Measurements from ENCODE around the gene TARS3.

The TARS3 gene

DNA sequence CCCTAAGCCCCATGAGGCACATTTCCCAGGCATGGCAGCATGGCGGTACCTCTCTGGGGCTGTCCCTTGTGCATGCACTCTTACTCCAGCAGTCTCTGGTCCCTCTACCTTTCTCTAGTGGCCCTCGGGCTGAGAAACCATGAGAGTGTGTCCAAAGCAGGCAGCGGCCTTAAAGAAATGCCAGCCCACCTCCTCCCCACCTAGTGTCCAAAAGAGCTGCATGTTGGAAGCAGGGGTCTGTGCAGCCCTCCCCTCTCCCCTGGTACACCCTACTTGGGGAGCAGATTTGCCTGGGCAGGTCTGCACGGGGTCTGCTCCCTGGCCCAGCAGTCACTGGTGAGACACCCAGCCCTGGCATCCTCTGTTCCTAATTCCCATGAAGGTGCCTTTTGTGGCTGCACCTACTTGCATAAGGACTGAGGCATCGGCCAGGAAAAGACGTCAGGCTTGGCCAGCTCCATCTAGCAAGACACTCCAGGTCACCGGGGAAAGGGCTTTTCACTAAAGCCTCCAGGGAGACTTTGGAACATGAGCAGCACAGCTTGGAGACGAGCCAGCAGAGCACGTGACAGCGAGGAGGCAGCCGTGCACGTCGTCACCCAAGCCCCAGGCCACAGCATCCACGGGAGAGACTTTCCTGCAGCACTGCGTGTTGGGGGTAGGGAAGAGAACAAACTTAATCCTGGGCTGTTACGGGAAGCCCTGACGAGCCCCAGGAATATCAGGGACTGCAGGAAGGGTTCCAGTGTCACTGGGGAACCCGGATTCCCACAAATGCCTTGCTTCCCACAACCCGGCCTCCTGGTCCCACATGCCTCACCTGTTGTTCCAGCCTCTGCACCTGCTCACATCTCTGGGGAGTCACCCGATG lies 110.9 kb downstream of the TARS3 start:
- no peak for TF ChIP-seq CTCF (IDR thresholded peaks at IDR 0.05; ENCODE audit: low read depth, low read length, missing control alignments)
- DNase-seq (ENCODE audit: extremely low read depth, low read depth) = no peak
- no peak overlapping the region for H3K4me3 ChIP-seq (replicated peaks; ENCODE audit: low read depth, low read length)

- DNase-seq (ENCODE audit: extremely low read depth, low read depth) = no peak
- no peak overlapping the region for H3K4me3 ChIP-seq (replicated peaks; ENCODE audit: low read depth, low read length)
- no peak for TF ChIP-seq CTCF (IDR thresholded peaks at IDR 0.05; ENCODE audit: low read depth, low read length, missing control alignments)
These were observed 111.6 kb downstream of the TARS3 start for GRCh38 chr15:101612676-101613075.

GRCh38 chr15:101611580-101612299 lies 112.5 kb downstream of the TARS3 start:
- no peak for TF ChIP-seq CTCF (IDR thresholded peaks at IDR 0.05; ENCODE audit: low read depth, low read length, missing control alignments)
- H3K4me3 ChIP-seq (replicated peaks; ENCODE audit: low read depth, low read length) = no peak overlapping the region
- DNase-seq (ENCODE audit: extremely low read depth, low read depth) = no peak

GRCh38 chr15:101611007-101611406 lies 113.3 kb downstream of the TARS3 start:
- DNase-seq (ENCODE audit: extremely low read depth, low read depth) = no peak
- H3K4me3 ChIP-seq (replicated peaks; ENCODE audit: low read depth, low read length) = no peak overlapping the region
- no peak for TF ChIP-seq CTCF (IDR thresholded peaks at IDR 0.05; ENCODE audit: low read depth, low read length, missing control alignments)

DNA sequence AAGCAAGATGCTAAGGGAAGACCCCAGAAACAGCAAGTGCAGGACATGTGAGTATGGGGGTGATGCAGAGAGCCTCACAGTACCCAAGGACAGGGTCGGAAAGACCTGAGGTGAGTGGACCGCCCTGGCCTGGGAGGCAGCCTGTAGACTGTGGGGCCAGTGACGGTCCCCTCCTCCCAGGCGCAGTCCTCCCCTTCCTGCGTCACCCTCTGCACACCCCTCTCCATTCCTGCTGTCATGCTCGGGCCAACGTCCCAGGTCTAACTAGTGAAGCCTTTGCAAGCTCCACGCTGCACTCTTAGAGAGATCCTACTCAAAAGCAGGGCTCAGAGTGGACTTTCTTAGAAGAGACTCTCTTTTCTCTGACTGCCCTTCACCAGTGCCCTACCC lies 113.7 kb downstream of the TARS3 start:
- no peak overlapping the region for H3K4me3 ChIP-seq (replicated peaks; ENCODE audit: low read depth, low read length)
- DNase-seq (ENCODE audit: extremely low read depth, low read depth) = no peak
- TF ChIP-seq CTCF (IDR thresholded peaks at IDR 0.05; ENCODE audit: low read depth, low read length, missing control alignments) = no peak

DNA sequence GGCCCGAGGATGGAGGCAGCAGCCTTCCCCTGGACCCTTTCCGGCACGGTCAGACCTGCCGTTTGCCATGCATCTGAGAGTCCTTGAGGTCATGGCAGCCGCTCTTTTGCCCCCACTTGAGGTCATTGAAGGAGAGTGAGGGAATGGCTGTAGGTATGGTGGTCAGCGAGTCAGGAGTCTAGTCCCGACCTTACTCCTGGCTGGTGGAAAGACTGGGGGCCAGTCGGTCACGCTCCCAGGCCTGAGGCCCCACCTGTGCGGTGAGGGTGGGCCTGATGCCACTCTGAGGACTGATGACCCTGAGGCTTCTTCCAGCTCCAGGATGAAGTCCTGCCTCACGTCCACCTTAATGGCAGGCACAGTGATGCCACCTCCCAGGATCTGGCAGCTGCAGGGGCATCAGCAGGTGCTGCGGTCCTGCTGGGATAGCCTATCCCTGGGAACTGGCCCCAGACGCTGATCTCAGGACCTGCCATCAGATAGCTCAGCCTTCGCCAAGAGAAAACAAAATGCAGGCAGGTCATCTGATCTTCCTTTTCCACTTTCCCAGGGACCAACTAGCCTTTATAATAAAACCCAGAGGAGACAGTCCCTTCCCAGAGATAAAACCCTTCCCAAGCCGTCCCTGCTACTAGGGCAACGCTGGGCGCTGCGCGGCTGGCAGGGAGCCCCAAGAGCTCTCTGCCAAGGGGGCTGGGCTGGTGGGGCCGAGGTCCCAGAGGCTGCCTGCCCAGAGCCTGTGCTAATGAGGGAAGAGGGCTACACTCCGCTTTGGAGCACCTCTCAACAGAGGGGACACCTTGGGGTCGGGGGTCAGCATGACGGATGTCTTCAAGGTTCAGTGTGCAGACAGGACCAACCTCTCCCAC lies 114.3 kb downstream of the TARS3 start:
- H3K4me3 ChIP-seq (replicated peaks; ENCODE audit: low read depth, low read length) = no peak overlapping the region
- DNase-seq (ENCODE audit: extremely low read depth, low read depth) = no peak
- no peak for TF ChIP-seq CTCF (IDR thresholded peaks at IDR 0.05; ENCODE audit: low read depth, low read length, missing control alignments)
